GM18502 (cell line): ENCODE data around the gene RITA1.
A peak's percentile ranks its signal among the peaks of the same experiment; 100 is the strongest.

Experiments
- ATAC-seq: cut with Tn5 transposase; IDR thresholded peaks from one replicate; pipeline ENCODE4 v1.9.1; 2021; ENCODE audit warnings: mild to moderate bottlenecking; ENCODE audit not compliant: unreplicated experiment, poor library complexity

The RITA1 gene

GRCh38 chr12:113240395-113240794 is 54.9 kb downstream of the RITA1 start:
- peak; percentile 39 for ATAC-seq

DNA sequence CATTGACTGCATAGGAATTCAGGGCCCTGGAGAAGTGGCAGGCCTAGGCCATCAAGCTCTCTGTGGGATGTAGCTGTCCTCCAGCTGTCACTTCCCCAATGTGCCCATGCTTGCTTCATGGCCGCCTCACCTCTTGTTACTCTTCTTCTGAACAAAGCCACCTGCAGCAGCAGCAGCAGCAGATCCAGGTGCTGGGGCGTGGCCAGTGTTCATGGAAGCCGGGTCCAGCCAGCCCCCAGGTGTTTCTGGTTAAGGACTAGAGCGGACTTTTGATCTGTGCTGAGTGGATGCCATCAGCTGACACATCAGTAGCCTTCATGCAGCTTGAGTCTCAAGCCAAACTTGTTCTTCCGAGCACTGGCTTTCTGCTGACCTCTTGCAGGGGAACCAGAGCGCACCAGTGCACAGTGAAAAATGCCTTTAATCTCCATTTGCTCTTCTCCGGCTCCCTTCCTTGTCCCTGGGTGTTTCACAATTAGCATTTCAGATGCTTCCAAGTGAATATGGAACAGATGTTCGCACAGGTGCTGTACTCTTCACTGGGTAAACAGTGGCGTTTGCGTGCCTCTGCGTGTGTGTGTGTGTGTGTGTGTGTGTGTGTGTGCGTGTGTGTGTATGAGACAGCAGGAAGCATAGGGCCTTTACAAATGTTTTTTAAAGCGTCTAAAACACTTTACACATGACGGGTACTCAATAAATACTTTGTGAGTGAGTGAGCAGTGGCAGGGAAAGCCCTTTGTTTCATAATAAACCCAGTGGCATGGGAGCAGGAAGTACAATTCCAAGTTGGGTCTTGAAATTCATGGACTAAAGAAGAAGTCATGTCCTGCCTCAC is 55.9 kb downstream of the RITA1 start:
- ATAC-seq = no peak
